HG03520 (cell line): ENCODE measurements around the gene CCNK.

Experiments
- ATAC-seq: cut with Tn5 transposase; IDR thresholded peaks from one replicate; pipeline ENCODE4 v1.9.1; 2021; ENCODE audit warnings: mild to moderate bottlenecking, moderate library complexity; ENCODE audit not compliant: unreplicated experiment

The CCNK gene

DNA sequence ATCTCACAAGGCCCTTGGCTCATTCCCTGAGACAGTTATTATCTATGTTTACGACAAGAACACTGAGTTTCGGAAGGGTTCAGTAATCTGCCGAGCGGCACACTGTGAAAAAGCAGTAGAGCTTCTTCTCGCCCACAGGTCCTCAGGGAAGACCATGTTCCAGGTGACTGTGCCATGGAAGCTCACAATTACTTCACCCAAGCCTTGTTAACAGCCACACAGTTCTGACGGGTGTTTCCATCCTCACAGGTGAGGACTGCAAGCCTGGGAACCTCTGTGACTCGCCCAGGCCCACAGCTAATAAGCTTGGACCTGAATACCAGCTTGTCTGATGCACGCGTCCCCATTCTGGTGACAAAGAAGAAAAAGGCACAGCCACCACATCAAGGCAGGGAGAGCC lies 15.9 kb upstream of the CCNK start:
- no peak for ATAC-seq

DNA sequence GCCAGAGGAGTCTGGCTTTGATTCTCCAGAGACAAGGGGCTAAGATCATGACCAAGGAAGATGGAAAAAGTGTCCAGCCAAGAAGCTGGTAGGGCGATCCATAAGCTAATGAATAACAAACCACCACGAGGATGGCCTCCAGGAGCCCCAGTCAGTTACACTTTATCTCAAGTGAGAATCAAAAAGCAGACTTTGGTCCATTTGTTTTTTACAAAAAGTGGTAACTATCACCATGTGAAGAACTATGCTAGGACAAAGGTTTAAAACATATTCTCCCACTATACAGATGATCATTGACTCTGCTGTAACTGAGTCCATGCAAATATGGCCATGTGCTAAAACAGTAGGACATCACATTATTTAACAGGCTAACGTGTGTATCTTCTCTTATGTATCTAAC lies 14.5 kb upstream of the CCNK start:
- ATAC-seq: no peak

DNA sequence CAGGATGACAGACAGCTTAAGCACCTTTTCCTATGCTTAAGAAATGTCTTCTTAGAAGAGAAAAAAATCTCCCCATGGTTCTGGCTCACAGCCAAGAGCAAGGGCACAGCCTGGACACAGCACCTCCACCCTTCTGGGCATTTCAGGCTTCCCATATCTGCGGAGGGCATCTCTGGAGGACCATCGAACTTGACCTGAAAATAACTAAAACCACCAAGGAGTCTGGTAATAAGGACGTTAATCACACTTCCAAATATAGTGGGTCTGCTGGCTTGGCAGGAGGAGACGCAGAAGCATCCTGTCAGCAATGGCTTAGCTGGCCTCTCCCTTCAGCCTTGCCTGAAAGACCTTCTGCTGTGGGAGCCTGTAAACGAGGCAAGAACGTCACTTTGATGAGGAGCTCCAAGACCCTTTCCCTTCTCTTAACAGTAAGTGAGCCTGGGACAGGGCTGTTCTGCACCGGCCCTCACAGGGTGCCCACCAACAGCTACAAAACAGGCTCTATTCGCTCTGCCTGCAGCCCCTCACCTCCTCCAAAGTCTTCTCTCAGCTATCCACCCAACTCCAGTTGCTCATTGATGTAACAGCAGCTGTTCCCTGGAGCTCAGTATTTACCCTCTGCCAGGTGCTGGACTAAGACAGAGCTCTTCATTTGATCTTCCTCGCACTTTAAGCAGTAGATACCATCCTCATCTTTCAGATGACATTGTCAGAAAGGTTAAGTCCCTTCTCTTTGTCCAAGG lies 13.7 kb upstream of the CCNK start:
- no peak for ATAC-seq

DNA sequence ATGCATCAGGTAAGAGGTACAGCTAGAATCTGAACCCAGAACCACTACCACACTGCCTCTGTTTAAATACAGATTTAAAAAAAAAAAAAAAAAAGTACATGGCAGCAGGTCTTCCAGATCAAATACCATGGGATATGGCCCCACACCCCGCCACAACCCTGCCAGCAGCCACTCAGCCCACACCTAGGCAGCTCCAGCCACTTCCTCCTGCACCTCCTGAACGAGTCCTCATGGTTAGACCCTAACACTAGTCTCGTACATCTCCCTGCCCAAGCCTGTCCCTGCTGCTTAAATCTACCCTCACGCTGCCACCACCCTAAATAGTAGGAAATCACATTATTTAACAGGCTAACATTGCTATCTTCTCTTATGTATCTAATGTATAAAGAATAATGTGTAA lies 13.1 kb upstream of the CCNK start:
- no peak for ATAC-seq

DNA sequence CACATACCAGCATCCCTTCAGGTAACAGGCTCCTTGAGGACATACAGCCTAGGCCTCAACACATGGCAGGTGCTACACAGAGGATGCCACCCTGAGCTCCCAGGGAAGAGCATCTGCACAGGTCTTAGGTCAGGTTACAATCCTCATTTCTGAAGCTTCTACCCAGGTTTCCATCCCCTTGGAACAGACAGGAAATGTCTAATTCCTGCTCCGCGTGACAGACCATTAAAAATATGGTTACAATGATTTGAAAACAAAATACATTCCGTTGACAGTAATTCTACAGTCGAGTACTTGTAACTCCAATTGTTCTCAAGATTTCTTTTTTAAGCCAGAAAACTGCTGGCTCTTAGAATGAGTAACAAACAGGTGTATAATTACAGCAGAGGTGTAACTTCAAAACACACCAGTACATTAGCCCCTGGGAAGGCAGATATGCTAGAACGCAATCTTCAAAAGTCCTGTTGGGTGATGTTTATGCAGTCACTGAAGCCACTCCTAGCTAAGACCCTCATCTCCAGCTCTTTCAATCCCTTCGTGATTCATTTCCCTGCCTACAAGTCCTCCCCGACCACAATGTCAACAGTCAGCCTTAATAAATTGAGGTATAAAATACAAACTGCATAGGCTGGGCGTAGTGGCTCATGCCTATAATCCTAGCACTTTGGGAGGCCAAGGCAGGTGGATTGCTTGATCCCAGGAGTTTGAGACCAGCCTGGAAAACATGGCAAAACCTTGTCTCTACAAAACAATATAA lies 12.2 kb upstream of the CCNK start:
- ATAC-seq: no peak

DNA sequence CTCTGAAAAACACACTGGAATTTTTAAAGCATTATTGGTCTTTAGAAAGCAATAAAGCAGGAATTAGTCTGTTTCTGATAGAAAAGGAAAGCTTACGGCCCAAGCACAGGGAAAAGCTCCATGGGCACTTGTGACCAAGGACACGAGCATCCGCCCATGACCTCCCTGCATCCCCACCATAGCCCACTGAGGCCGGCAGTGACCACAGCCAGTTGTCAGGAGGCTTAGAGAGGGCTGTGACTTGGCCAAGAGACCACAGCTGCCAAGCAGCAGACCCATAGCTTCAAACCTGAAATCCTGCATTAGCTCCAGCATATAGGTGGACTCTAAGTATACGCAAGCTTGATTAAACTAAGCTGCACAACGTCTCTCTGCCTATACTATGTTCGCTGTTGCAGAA lies 9.5 kb upstream of the CCNK start:
- ATAC-seq: no peak

DNA sequence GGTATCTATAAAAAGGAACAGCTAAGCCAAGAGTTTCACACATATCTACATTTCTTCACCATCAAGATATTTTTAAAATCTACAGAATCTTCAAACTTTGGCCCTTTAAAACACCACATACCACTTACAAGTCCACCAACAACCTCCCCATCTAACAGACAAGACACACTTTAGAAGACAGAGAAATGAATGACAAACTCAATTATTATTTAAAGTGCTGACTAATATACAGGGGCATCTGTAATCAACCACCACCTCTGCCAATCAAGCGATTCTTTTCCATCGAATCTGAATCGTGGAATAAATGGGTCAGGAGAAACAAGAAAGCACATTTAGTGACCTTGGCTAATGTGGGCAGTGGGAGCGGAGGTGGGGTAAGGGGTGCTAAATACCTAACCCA lies 8.3 kb upstream of the CCNK start:
- ATAC-seq: no peak

DNA sequence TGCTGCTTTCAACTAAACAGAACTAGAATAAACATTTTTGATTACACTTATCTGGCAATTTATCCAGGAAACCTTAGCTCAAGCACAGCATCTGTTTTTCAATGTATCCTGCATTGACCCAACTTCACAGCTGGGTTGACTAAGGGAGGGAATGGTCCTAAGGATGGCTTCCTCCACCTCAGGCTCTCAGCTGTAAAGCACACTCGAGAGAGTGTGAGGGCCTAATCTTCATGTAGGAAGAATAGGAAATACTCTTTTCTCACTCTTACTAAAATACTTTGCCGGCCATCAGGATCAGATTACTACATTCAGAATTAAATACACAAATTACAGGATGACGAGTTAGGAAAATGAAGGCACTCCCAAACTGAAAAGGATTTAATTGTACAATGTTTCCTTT lies 7.8 kb upstream of the CCNK start:
- no peak for ATAC-seq

DNA sequence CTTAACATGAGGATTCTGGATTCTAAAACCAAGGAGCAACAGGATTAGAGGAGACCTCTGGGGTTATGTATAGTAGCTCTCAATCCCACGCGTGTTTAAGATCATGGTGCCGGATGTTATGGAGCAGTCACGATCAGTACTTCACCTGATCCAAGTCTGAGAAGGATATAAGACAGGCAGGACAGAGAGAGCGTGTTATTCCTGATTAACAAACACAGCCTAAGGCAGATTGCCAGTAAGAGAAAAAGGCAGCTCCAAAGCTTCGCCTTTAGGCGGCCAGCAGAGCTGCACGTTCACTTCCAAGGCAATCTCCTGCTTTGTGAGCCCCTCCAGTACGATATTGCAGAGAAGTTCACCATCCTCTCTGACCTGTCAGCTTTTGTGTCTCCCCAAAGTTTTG lies 6.0 kb upstream of the CCNK start:
- ATAC-seq: no peak

DNA sequence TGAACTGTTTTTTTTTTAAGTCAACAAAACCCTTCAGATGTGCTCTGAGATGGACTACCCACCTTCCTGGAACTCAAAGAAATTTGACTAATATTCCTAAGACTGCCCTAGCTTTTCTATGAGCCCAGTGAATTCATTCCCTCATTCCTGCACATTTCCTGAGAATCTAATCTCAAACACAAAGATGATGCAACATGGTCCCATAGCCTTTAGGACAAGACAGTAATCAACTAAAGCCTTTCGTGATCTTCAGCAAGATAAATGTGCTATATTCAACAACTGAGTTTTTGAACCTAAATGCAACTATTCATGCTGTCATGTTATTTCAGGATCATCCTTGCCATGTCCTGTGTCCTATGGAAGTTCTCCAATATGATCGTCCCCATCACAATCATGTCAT lies 5.5 kb upstream of the CCNK start:
- ATAC-seq: no peak

DNA sequence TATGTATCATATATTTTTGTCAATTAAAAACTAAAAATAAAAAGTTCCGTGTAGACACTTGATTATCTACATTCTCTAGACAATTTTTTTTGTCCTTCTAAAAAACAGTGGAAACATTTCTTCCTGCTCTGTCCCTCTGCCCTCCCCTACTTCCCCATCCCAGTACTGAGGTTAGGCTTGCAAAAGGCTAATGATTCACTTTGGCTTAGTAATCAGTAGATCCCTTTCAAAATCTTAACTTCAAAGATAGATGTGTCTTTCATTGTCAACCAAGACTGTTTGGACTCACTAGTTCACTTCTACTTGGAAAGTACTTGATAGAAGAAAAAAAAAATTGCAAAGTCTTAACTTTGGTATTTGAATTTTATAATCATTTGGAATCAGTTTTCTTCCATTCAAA lies 4.3 kb upstream of the CCNK start:
- no peak for ATAC-seq

DNA sequence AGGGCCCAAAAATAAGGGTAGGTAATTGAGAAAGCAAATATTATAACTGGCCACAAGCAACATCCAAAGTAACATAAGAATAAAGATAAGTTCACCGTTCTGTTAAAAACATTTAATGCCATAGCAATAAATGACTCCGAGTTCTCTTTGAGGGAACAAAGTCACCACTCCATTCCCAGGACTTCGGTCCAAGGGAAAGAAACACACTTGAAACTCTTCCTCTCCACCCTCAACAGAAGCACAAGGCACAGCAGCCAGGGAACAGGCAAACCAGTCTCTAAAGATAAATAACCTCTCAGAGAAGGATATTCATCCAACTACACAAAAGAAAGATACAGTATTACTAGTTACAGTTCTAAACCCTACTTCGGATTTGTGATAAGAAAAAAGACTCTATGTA lies 3.1 kb upstream of the CCNK start:
- no peak for ATAC-seq

DNA sequence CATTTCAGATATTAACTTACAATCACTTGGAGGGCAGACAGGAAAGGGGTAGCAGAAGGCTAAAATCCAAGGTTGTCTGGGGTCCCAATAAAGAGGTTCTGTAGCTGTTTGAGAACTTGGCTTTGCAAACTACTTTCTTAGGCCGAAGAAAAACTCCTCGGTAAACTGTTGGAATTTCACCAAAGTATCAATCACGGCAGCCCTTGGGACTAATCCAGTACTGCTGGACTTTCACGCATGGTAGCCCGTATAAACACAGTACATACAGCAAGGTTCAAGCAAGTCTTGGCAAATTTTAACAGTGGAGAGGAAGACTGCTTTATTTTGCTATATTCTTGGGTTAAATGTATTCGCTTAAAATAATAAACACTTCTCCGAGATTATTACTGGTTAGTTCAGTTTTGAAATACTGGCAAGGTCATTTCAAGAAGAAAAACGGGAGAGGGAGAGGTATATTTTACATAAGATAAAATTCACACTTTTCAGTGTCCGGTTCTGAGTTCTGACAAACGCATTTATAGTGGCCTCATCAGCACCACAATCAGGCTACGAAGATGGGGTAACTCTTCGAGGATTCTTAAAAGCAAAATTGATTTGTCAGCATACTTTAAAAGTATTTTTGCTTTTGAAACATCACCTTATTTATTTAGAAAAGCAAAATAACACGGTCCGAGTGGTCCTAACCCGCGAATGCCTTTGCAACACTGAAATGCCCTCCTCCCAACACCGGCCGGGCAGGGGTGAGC lies 1.9 kb upstream of the CCNK start:
- no peak for ATAC-seq

DNA sequence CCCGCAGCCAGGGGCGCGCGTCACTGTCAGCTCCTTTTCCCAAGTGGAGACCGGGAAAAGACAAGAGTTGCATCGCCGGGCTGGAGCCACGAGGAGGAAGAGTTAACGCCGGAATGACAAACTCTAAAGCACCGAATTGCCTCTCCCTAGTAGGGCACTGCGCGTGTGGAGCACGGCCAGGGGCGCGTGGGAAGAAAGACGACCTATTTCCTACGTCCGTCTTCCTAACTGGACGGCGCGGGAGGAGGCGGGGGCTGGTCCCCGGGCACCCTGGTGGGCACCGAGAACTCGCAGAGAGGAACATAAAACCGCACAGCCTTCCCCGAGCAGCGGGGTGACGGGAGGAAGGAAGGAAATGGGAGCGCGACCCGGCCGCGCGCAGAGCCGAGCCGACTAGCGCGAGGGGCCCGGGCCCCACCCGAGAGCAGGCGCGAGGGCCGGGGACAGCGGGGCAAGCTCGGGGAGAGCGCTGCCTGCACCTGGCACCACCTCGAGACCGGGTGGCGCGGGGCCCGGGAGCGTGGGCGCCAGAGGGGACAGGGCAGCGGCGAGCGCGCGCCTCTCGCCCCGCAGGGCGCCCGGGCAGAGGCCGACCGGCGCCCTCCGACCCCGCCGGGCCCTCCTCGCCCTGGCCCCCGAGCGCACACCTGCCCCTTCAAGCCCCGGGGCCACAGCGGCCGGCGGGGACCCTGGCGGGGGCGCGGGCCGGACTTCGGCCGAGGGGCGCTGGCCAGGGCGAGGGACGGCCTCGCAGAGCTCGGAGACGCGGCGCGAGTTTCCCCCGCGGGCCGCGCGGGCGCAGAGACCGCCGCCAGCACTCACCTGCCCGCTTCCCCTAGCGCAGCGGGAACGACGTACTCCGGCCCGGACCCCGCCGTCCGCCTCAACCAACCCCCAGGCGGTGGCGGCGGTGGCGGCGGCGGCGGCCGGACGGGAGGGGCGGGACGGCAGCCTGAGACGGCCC lies 1.0 kb upstream of the CCNK start, which contains the start of gene SETD3:
SETD3 (minus strand) TSS at position 954 of the 964 bp plus-strand sequence. CDS start 15,054 bp downstream, outside the sequence.
- ATAC-seq: peak; percentile 1

DNA sequence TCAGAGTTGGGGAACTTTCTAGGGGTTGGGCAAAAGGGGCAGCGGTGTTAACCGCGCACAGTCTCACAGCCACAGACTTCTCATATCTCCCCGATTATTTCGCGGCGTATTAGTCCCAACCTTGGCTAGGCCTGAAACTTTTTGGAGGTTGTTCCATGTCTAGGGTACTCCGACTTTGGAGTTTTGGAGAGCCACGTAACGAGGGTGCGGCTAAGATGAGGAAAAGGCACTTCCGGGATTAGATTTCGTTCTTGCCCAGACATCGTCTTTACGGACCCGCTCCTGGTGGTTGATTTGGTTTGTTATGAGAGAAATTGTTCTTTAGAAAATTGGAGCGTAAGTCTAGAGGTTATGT lies 513 bp downstream of the CCNK start:
- ATAC-seq: no peak

DNA sequence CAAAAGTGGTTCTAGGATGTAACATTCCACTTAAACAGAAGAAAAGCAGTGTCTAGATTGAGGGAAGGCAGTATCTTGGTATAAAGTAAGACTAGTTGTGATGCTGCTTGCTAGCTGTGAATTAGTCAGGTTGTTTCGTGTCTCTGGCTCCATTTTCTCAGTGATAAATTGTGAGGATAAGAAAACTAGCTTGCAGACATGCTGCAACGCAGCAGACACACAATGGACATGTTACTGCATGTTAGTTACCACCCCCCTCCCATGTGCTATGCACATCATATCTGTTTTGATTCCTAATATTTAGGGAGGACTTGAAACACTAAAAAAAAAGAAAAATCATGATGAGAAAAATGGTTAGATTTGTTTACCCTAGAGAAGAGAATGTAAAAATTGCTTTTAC lies 2.9 kb downstream of the CCNK start:
- no peak for ATAC-seq

DNA sequence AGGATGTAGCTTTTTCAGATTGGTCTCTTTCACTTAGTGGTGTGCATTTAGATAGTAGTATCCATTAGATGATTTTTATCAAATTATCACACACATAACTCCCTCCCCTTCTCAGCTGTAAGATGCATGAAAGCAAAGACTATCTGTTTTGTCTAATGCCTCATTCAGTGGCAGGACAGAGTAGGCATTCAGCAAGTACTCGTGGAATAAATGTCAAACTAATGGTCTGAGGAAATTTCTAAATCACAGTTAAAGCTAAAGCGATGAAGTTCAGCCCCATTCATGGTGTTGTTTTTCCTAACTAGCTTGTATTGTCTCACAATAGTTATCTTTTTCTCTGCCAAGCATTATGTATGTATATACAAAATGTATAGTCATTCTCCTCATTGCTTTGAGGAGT lies 16.1 kb downstream of the CCNK start:
- no peak for ATAC-seq

DNA sequence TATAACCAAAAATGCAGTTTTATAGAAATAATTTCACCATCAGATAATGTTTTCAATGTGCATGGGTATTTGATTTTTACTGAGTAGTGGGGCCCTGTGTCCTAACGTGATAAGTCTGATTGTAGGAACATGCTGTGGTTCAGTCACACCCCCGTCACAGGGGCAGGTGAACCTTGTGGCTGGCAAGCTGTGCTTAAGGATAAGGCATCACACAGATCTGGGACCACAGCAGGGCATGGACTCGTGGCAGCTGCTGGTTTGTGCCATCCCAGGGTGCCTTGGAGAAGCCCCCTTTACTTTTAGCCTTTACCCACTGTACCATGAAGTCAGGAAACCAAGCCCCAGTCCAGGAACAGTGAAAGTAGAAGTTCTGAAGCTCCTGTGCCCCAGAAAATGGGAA lies 16.7 kb downstream of the CCNK start:
- ATAC-seq: no peak

DNA sequence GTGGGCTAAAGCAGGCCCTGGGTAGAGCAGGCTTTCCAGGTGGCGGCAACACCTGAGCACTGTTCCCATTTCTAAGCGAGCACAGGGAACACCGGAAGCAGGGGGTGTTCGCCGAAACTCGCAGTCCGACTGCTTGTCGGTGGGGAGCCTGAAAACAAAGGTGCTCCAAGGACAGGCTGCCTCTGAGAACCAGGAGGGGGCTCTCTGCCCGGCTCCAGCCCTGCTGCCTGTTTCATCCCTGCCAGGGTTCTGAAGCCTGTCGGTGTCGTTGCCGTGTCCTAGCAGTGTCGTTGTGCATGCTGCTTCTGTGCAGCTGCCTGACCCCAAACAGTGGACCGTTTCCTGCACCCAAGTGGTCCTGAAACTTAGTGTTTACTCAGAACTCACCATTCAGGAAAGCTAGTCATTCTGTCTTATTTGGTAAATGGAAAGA lies 21.8 kb downstream of the CCNK start:
- ATAC-seq: no peak

DNA sequence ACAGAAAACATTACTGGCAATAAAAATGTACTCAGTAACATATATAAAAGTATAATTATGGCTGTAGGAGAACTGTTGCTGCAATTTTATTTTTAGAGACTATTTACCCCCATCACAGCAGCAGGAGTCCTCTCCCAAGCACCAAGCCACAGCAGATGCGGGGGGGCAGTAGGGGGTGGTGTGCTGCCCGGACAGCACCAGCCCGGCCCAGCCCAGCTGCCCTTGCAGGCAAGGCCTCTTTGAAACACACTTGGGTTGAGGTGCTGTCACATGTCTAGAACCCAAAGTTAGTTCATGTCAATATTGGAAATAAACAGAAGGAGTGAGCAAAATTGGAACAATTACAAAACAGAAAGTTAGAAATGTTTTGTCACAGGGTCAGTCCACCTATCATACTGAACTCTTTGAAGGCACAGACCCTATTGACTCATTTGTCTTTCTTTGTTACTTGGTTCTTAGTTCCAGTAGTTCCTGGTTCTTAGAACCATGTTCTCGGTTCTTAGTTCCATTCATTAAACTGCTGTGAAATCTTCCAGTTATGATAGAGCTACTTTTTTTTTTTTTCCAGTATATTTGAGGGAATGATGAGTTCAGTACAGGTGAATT lies 22.7 kb downstream of the CCNK start:
- no peak for ATAC-seq
